Astrocyte of the cerebellum (primary cell): ENCODE measurements around the gene KCNJ12.

Experiments used
- DNase-seq: peaks from one replicate; pipeline ENCODE4 v3.0.0-alpha.2; 2011; ENCODE audit warnings: low read depth
- H3K4me3 ChIP-seq: 2 replicates; pipeline ENCODE4 v1.5.1; 2011; ENCODE audit warnings: mild to moderate bottlenecking, low read depth, low read length, moderate library complexity
- CTCF ChIP-seq: IDR thresholded peaks from 2 replicates; pipeline ENCODE4 v1.5.1; 2012; ENCODE audit warnings: low read length, low read depth, moderate library complexity, mild to moderate bottlenecking; ENCODE audit errors: missing control alignments
- in situ Hi-C: cut with HindIII; loops from 2 replicates; pipeline ENCODE4 v1.10.0; 2017; ENCODE audit warnings: low sequenced_read_pairs

KCNJ12 gene

GRCh38 chr17:21467739-21468490 is 91.8 kb downstream of the KCNJ12 start:
- in situ Hi-C loops: no loop called here
- no peak for DNase-seq
- TF ChIP-seq CTCF: no peak
- no peak overlapping the region for H3K4me3 ChIP-seq
